Measurements from ENCODE around the gene KLHL29. TPM values are rescaled to one million over a fixed set of nuclear protein-coding genes. Genes with fewer than 3 reads are reported as not detected.

KLHL29 gene
- total and polyA plus RNA-seq, 9 donors: 3.0 to 6.6 (median 3.9) TPM

GRCh38 chr2:23387221-23387550 lies 2.2 kb downstream of the KLHL29 start:
- WGBS, 3 donors: 14 to 21% (median 15%) methylated on average over 9 of the region's 9 CpGs
- DNase-seq: no peak
- Histone ChIP-seq H3K9me3 (no peaks in the 10 kb centered on the region), H3K27ac (no peak overlapping the region), H3K4me1 (ENCODE audit: insufficient read depth) (no peaks in the 10 kb centered on the region), H3K27me3 (no peaks in the 10 kb centered on the region), H3K4me3 (peak overlapping the region; percentile 64), H3K36me3 (no peaks in the 10 kb centered on the region)
- TF ChIP-seq POLR2A (IDR thresholded peaks at IDR 0.05) (no peak), EP300 (IDR thresholded peaks at IDR 0.05) (no peak)
- TF ChIP-seq, protein P1, sequence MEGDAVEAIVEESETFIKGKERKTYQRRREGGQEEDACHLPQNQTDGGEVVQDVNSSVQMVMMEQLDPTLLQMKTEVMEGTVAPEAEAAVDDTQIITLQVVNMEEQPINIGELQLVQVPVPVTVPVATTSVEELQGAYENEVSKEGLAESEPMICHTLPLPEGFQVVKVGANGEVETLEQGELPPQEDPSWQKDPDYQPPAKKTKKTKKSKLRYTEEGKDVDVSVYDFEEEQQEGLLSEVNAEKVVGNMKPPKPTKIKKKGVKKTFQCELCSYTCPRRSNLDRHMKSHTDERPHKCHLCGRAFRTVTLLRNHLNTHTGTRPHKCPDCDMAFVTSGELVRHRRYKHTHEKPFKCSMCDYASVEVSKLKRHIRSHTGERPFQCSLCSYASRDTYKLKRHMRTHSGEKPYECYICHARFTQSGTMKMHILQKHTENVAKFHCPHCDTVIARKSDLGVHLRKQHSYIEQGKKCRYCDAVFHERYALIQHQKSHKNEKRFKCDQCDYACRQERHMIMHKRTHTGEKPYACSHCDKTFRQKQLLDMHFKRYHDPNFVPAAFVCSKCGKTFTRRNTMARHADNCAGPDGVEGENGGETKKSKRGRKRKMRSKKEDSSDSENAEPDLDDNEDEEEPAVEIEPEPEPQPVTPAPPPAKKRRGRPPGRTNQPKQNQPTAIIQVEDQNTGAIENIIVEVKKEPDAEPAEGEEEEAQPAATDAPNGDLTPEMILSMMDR (IDR thresholded peaks at IDR 0.05): no peak
- intact Hi-C loops (cut with DNase I): no loop called here

GRCh38 chr2:23387845-23388244 lies 2.9 kb downstream of the KLHL29 start:
- H3K9me3 ChIP-seq: no peaks in the 10 kb centered on the region
- no peak for DNase-seq
- TF ChIP-seq EP300 (IDR thresholded peaks at IDR 0.05): no peak
- TF ChIP-seq, protein P1 (IDR thresholded peaks at IDR 0.05): no peak
- TF ChIP-seq POLR2A (IDR thresholded peaks at IDR 0.05): no peak
- no peak overlapping the region for H3K4me3 ChIP-seq
- H3K27me3 ChIP-seq: no peaks in the 10 kb centered on the region
- intact Hi-C loops (cut with DNase I): no loop called here
- no peaks in the 10 kb centered on the region for H3K4me1 ChIP-seq (ENCODE audit: insufficient read depth)
- no peaks in the 10 kb centered on the region for H3K36me3 ChIP-seq
- H3K27ac ChIP-seq: no peak overlapping the region
- WGBS, 3 donors: 78 to 85% (median 79%) methylated on average over 3 of the region's 3 CpGs

DNA sequence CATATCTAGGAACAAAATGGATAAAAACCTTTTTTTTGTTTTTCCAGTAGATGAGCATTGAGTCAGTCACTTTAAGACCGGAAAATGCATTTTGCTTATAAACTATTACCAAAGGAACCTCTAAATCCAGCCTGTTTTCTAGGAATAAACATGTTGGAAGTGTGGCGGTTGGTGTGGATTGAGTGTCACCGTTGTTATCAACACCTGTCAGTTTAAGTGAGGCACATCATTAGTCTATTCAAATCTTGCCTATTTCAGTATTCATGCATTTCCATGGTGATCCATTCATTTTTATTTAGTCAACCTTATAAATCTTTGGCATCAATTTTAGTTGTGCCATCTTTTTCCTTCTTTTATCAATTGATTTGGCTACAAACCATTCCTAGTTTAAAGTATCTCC lies 3.3 kb downstream of the KLHL29 start:
- Histone ChIP-seq H3K9me3 (no peaks in the 10 kb centered on the region), H3K36me3 (no peaks in the 10 kb centered on the region), H3K27ac (no peak overlapping the region), H3K4me3 (no peak overlapping the region), H3K27me3 (no peaks in the 10 kb centered on the region), H3K4me1 (ENCODE audit: insufficient read depth) (no peaks in the 10 kb centered on the region)
- TF ChIP-seq POLR2A (IDR thresholded peaks at IDR 0.05) (no peak), EP300 (IDR thresholded peaks at IDR 0.05) (no peak)
- TF ChIP-seq, protein P1 (IDR thresholded peaks at IDR 0.05): no peak
- intact Hi-C loops (cut with DNase I): no loop called here
- WGBS, 3 donors: 96 to 99% (median 97%) methylated on average over 3 of the region's 3 CpGs
- no peak for DNase-seq

DNA sequence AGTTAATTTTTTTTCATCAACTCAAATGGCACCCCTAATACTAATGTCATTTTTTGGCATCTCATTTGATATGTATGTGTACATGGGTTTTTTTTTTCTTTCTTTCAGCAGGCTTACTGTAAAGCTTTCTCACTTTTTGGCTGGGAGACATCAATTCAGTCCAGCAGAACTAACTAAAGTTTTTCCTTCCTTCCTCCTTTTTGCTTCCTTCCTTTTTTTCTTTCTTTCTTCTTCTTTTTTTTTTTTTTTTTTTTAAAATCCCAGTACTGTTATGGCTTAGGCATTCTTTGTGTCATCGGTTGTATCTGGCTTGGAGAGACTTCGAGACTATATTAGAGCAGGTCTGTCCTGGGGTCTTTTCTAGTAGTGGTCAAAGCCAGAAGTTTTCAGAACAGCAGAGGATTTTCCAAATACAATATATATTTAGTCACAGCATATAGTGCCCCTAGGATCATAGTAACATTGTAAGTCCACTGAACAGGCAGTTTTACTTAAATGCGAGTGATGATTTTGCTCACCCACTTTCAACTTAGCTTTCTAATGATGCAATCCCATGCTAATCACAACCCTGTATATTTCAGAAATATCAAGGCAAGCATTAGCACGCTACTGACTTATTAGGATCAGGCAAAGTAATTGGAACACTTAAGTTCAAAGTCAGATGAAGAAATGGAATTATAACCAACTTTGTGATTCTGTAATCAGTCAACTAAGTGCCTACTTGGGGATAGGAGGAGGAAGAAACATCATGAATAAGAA lies 4.0 kb downstream of the KLHL29 start:
- intact Hi-C loops (cut with DNase I): no loop called here
- H3K27me3 ChIP-seq: no peaks in the 10 kb centered on the region
- H3K4me1 ChIP-seq (ENCODE audit: insufficient read depth): no peaks in the 10 kb centered on the region
- H3K9me3 ChIP-seq: no peaks in the 10 kb centered on the region
- H3K36me3 ChIP-seq: no peaks in the 10 kb centered on the region
- H3K27ac ChIP-seq: no peak overlapping the region
- no peak for DNase-seq
- WGBS, 3 donors: 97 to 98% (median 98%) methylated on average over 4 of the region's 4 CpGs
- TF ChIP-seq, protein P1 (IDR thresholded peaks at IDR 0.05): no peak
- no peak for TF ChIP-seq EP300 (IDR thresholded peaks at IDR 0.05)
- TF ChIP-seq POLR2A (IDR thresholded peaks at IDR 0.05): no peak
- no peak overlapping the region for H3K4me3 ChIP-seq

Data from ovary (tissue), 9 donors.